GM13976 (cell line): ENCODE data around the gene SESN3.

ENCODE experiments used
- DNase-seq: peaks from one replicate; pipeline ENCODE4 v3.0.0; 2012; ENCODE audit warnings: low spot score
- CTCF ChIP-seq: IDR thresholded peaks from 2 replicates; pipeline ENCODE4 v1.5.1; 2012; ENCODE audit warnings: borderline replicate concordance, mild to moderate bottlenecking; ENCODE audit not compliant: insufficient read depth; ENCODE audit errors: extremely low read depth, missing control alignments, control extremely low read depth
- in situ Hi-C: fragments of 300-500 bp; cut with MboI; formaldehyde crosslinking; loops from one replicate; pipeline ENCODE4 v1.12.0; 2022; ENCODE audit warnings: low sequenced_read_pairs, mixed read lengths, inconsistent platforms; ENCODE audit not compliant: unreplicated experiment

Gene SESN3

GRCh38 chr11:95149651-95150364 lies 81.2 kb downstream of the SESN3 start:
- in situ Hi-C loops = loop anchor here (5.0 to 25.0 kb wide), 3 partner anchors 555 to 1287 kb away; no protein-coding TSS in a partner anchor
- no peak for DNase-seq
- no peak for TF ChIP-seq CTCF

GRCh38 chr11:95148938-95149337 lies 82.1 kb downstream of the SESN3 start:
- no peak for TF ChIP-seq CTCF
- in situ Hi-C loops = no loop called here
- no peak for DNase-seq

GRCh38 chr11:95148406-95148805 lies 82.6 kb downstream of the SESN3 start:
- TF ChIP-seq CTCF = no peak
- DNase-seq = no peak
- in situ Hi-C loops = no loop called here

- no peak for DNase-seq
- in situ Hi-C loops = no loop called here
- TF ChIP-seq CTCF = no peak
These were observed 83.6 kb downstream of the SESN3 start for GRCh38 chr11:95147364-95147905.

GRCh38 chr11:95145430-95146060 lies 85.5 kb downstream of the SESN3 start:
- no peak for TF ChIP-seq CTCF
- in situ Hi-C loops = no loop called here
- no peak for DNase-seq

- in situ Hi-C loops = no loop called here
- TF ChIP-seq CTCF = no peak
- DNase-seq = no peak
These were observed 86.4 kb downstream of the SESN3 start for GRCh38 chr11:95144313-95145235.
